Kidney epithelial cell (primary cell): ENCODE measurements around the gene MKKS. TPM values are rescaled to one million over a fixed set of nuclear protein-coding genes. Genes with fewer than 3 reads are reported as not detected.
"Not testable (repeated sequence)": the region's sequence is repeated elsewhere in the genome, so short reads cannot be mapped to it uniquely, and the experiment has no call there.

Source experiments
- DNase-seq: peaks from one replicate; pipeline ENCODE4 v3.0.0-alpha.2; 2010; ENCODE audit warnings: low read depth
- H3K27me3 ChIP-seq: 2 replicates; pipeline ENCODE4 v1.6.0; 2011; ENCODE audit warnings: low read length; ENCODE audit not compliant: control insufficient read depth, insufficient read depth
- H3K36me3 ChIP-seq: 2 replicates; pipeline ENCODE4 v1.5.1; 2011; ENCODE audit warnings: low read length; ENCODE audit not compliant: control insufficient read depth, insufficient read depth
- H3K4me3 ChIP-seq: 2 replicates; pipeline ENCODE4 v1.5.1; 2011; ENCODE audit warnings: low read depth, mild to moderate bottlenecking, control low read depth, low read length
- CTCF ChIP-seq: IDR thresholded peaks from 2 replicates; pipeline ENCODE4 v1.5.1; 2011; ENCODE audit warnings: mild to moderate bottlenecking, moderate library complexity, low read length, control low read depth, inconsistent platforms; ENCODE audit not compliant: insufficient read depth, poor library complexity, severe bottlenecking
- total RNA-seq: library from RNA; depleted of rRNA; stranded (reverse); fragments of >200 nt; gene quantifications from 2 replicates; pipeline ENCODE4 v1.2.3, GENCODE V29; 2015

MKKS gene
- total RNA-seq, 1 donor from 2014 or later: 16.8 TPM

GRCh38 chr20:10419550-10420133 lies 14.4 kb downstream of the MKKS start:
- DNase-seq: peak; percentile 50
- no peak for TF ChIP-seq CTCF
- Histone ChIP-seq H3K36me3 (no peaks in the 10 kb centered on the region), H3K27me3 (no peaks in the 10 kb centered on the region), H3K4me3 (no peak overlapping the region)

GRCh38 chr20:10417218-10417617 lies 16.8 kb downstream of the MKKS start:
- DNase-seq, H3K36me3 ChIP-seq, H3K4me3 ChIP-seq, H3K27me3 ChIP-seq: not testable (repeated sequence)

- no peak overlapping the region for H3K4me3 ChIP-seq
- no peak for DNase-seq
- H3K36me3 ChIP-seq: no peaks in the 10 kb centered on the region
- H3K27me3 ChIP-seq: no peaks in the 10 kb centered on the region
- no peak for TF ChIP-seq CTCF
These were observed 18.9 kb downstream of the MKKS start for GRCh38 chr20:10415013-10415650.

- Histone ChIP-seq H3K4me3 (no peak overlapping the region), H3K27me3 (no peaks in the 10 kb centered on the region), H3K36me3 (no peaks in the 10 kb centered on the region)
- TF ChIP-seq CTCF: peak; percentile 32
- DNase-seq: no peak
These were observed 21.2 kb downstream of the MKKS start for GRCh38 chr20:10412591-10413408.

- DNase-seq: no peak
- TF ChIP-seq CTCF: no peak
- no peak overlapping the region for H3K4me3 ChIP-seq
- no peaks in the 10 kb centered on the region for H3K36me3 ChIP-seq
- H3K27me3 ChIP-seq: no peaks in the 10 kb centered on the region
These were observed 22.3 kb downstream of the MKKS start for GRCh38 chr20:10411673-10412072.

- Histone ChIP-seq H3K27me3 (no peaks in the 10 kb centered on the region), H3K36me3 (no peaks in the 10 kb centered on the region), H3K4me3 (no peak overlapping the region)
- TF ChIP-seq CTCF: no peak
- no peak for DNase-seq
These were observed 25.8 kb downstream of the MKKS start for GRCh38 chr20:10408108-10408813.
